HCT116 (cell line): ENCODE results near the gene GFM2.

Source experiments
- CTCF ChIP-seq, 3 experiments: fragments of 200-600 bp in 1 of 3; sonication (generic) in 1 of 3; IDR thresholded peaks in 2 of 3; conservative IDR thresholded peaks in 1 of 3; 2 replicates each; pipeline ENCODE4 v1.5.1; 2012 to 2017; ENCODE audit warnings: low read depth in 2 of 3, low read length in 2 of 3, antibody characterized with exemption in 1 of 3, borderline replicate concordance in 1 of 3, control low read depth in 1 of 3, mild to moderate bottlenecking in 1 of 3, mixed read lengths in 1 of 3, mixed run types in 1 of 3, moderate library complexity in 1 of 3; ENCODE audit not compliant: insufficient read depth in 1 of 3
- EZH2phosphoT487 ChIP-seq: fragments of 200-600 bp; IDR thresholded peaks from 2 replicates; pipeline ENCODE4 v1.6.1; 2018; ENCODE audit warnings: antibody characterized with exemption, borderline replicate concordance
- FOSL1 ChIP-seq: IDR thresholded peaks from 2 replicates; pipeline ENCODE4 v1.6.1; 2012; ENCODE audit warnings: low read depth
- JUND ChIP-seq: IDR thresholded peaks from 2 replicates; pipeline ENCODE4 v1.6.1; 2012
- POLR2A ChIP-seq: IDR thresholded peaks from 2 replicates; pipeline ENCODE4 v1.7.0; 2011; ENCODE audit warnings: borderline replicate concordance; ENCODE audit not compliant: insufficient read depth, insufficient read length; ENCODE audit errors: extremely low read depth
- POLR2AphosphoS5 ChIP-seq: IDR thresholded peaks from 2 replicates; pipeline ENCODE4 v1.6.1; 2011; ENCODE audit warnings: mild to moderate bottlenecking, low read depth, low read length, moderate library complexity
- REST ChIP-seq: IDR thresholded peaks from 2 replicates; pipeline ENCODE4 v1.6.1; 2012; ENCODE audit warnings: low read depth
- ZBTB33 ChIP-seq: IDR thresholded peaks from 2 replicates; pipeline ENCODE4 v1.6.1; 2011; ENCODE audit warnings: mild to moderate bottlenecking, low read length, moderate library complexity; ENCODE audit not compliant: insufficient replicate concordance; ENCODE audit errors: extremely low read depth

GRCh38 chr5:74673011-74673790, 93.7 kb downstream of the GFM2 start:
- TF ChIP-seq CTCF (IDR thresholded peaks at IDR 0.05 in 2 of 3, conservative IDR thresholded peaks at IDR 0.05 in 1 of 3; ENCODE audit: borderline replicate concordance in 1 of 3, insufficient read depth in 1 of 3, low read depth in 2 of 3, low read length in 2 of 3) = peak; percentile 43 to 84 (median 49)
- no peak for TF ChIP-seq ZBTB33
- no peak for TF ChIP-seq EZH2phosphoT487
- TF ChIP-seq JUND = no peak
- TF ChIP-seq POLR2A = no peak
- no peak for TF ChIP-seq FOSL1
- no peak for TF ChIP-seq REST
- TF ChIP-seq POLR2AphosphoS5 = no peak
